K562 (cell line): ENCODE data around the gene F2. TPM values are rescaled to one million over a fixed set of nuclear protein-coding genes. Genes with fewer than 3 reads are reported as not detected.
A peak's percentile ranks its signal among the peaks of the same experiment; 100 is the strongest.

Experiments used
- ATAC-seq: fragments of 200-7000 bp; cut with Tn5 transposase; 3 replicates; pipeline ENCODE4 v1.9.1; 2020; ENCODE audit warnings: moderate library complexity
- BruUV-seq: library from RNA; stranded (reverse); fragments of 400-500 nt; replicated peaks from 2 replicates; lab custom pipeline; 2021; lab: Mats Ljungman, UMichigan
- CTCF ChIA-PET: fragments of 300-600 bp; formaldehyde crosslinking; extraction: SDS; loops from one replicate; lab custom pipeline; 2021; ENCODE audit warnings: low intra/inter-chr PET ratio; lab: Yijun Ruan, JAX
- POLR2A ChIA-PET: fragments of 300-600, 350-650 bp; sonication (Branson Sonifier 250); formaldehyde crosslinking; extraction: SDS; loops from one replicate; lab custom pipeline; 2021; ENCODE audit warnings: antibody characterized with exemption, inconsistent platforms; lab: Yijun Ruan, JAX
- DNase-seq, 4 experiments: peaks; one replicate each; pipeline versions ENCODE4 v3.0.0 to v3.0.0-alpha.2; 2011 to 2018; ENCODE audit warnings: low spot score in 3 of 4, mixed read lengths in 3 of 4; ENCODE audit errors: extremely low read depth in 1 of 4
- FAIRE-seq: peaks from 2 replicates; lab custom pipeline; 2011; peaks lifted over from hg19 to GRCh38; lab: Jason Lieb, UNC
- H2AFZ ChIP-seq: 2 replicates; pipeline ENCODE4 v1.6.0; 2011; ENCODE audit warnings: low read depth, low read length, control low read depth, inconsistent platforms
- H3K27ac ChIP-seq: fragments of 200-600 bp; 3 replicates; pipeline ENCODE4 v1.8.0; 2011; ENCODE audit warnings: low read depth, mild to moderate bottlenecking, control low read depth, inconsistent platforms, low read length, moderate library complexity, mixed read lengths; ENCODE audit errors: extremely low read depth
- H3K27me3 ChIP-seq, 2 experiments: fragments of 300-600 bp in 1 of 2; 2 replicates in 1 of 2; 3 replicates in 1 of 2; pipeline versions ENCODE4 v1.6.0 to v1.8.0; 2011; ENCODE audit warnings: inconsistent platforms in 2 of 2, low read length in 2 of 2, mild to moderate bottlenecking in 1 of 2, mixed read lengths in 1 of 2, moderate library complexity in 1 of 2; ENCODE audit not compliant: control insufficient read depth in 2 of 2, insufficient read depth in 2 of 2
- H3K36me3 ChIP-seq: fragments of 300-600 bp; 3 replicates; pipeline ENCODE4 v1.8.0; 2011; ENCODE audit warnings: mild to moderate bottlenecking, low read length, inconsistent platforms; ENCODE audit not compliant: control insufficient read depth, insufficient read depth
- H3K4me1 ChIP-seq, 2 experiments: fragments of 200-600 bp in 1 of 2; replicated peaks in 1 of 2; 2 replicates in 1 of 2; 3 replicates in 1 of 2; pipeline versions ENCODE4 v1.5.1 to v1.8.0; 2011; ENCODE audit warnings: inconsistent platforms in 2 of 2, low read length in 2 of 2, mild to moderate bottlenecking in 1 of 2, mixed read lengths in 1 of 2, moderate library complexity in 1 of 2; ENCODE audit not compliant: control insufficient read depth in 2 of 2, insufficient read depth in 2 of 2
- H3K4me2 ChIP-seq: 2 replicates; pipeline ENCODE4 v1.6.1; 2011; ENCODE audit warnings: low read length, control low read depth, inconsistent platforms, mixed read lengths; ENCODE audit not compliant: insufficient read depth
- H3K4me3 ChIP-seq: fragments of 200-600 bp; sonication (generic), shearing (Covaris generic); 2 replicates; pipeline ENCODE4 v1.5.1; 2016; ENCODE audit warnings: control low read depth, inconsistent platforms
- H3K79me2 ChIP-seq: fragments of 200-600 bp; 3 replicates; pipeline ENCODE4 v1.8.0; 2011; ENCODE audit warnings: low read length, inconsistent platforms; ENCODE audit not compliant: control insufficient read depth, insufficient read depth
- H3K9ac ChIP-seq, 2 experiments: 2 replicates each; pipeline versions ENCODE4 v1.6.0 to v1.6.1; 2011; ENCODE audit warnings: low read depth in 2 of 2, low read length in 2 of 2, control low read depth in 1 of 2, inconsistent platforms in 1 of 2, mild to moderate bottlenecking in 1 of 2, mixed read lengths in 1 of 2; ENCODE audit not compliant: insufficient read depth in 1 of 2
- H3K9me1 ChIP-seq: one replicate; pipeline ENCODE4 v1.6.0; 2011; ENCODE audit warnings: inconsistent platforms, mild to moderate bottlenecking, low read length, moderate library complexity; ENCODE audit not compliant: control insufficient read depth, insufficient read depth
- H3K9me3 ChIP-seq: replicated peaks from 2 replicates; pipeline ENCODE4 v1.5.1; 2011; ENCODE audit warnings: low read depth, low read length, inconsistent platforms; ENCODE audit not compliant: control insufficient read depth, insufficient read depth
- H4K20me1 ChIP-seq: replicated peaks from 2 replicates; pipeline ENCODE4 v1.6.1; 2011; ENCODE audit warnings: low read length, inconsistent platforms, mixed read lengths; ENCODE audit not compliant: control insufficient read depth, insufficient read depth
- ARHGAP35 ChIP-seq: fragments of 450-650 bp; IDR thresholded peaks from 2 replicates; pipeline ENCODE4 v1.6.1; 2018; ENCODE audit not compliant: partially characterized antibody
- DACH1 ChIP-seq: fragments of 450-650 bp; IDR thresholded peaks from 2 replicates; pipeline ENCODE4 v1.6.1; 2018; ENCODE audit not compliant: partially characterized antibody
- JUNB ChIP-seq: fragments of 450-650 bp; formaldehyde crosslinking; conservative IDR thresholded peaks from 2 replicates; pipeline ENCODE4 v1.4.0; 2020; ENCODE audit warnings: mild to moderate bottlenecking
- LARP7 ChIP-seq: fragments of 450-650 bp; IDR thresholded peaks from 2 replicates; pipeline ENCODE4 v1.6.1; 2016
- NR2C2 ChIP-seq, 2 experiments: fragments of 200-800 bp in 1 of 2; sonication (Bioruptor generic) in 1 of 2; sonication (generic) in 1 of 2; formaldehyde crosslinking in 1 of 2; IDR thresholded peaks; 2 replicates each; pipeline versions ENCODE4 v1.6.1 to v1.8.0; 2016 to 2022; ENCODE audit warnings: mild to moderate bottlenecking in 1 of 2, missing compliant biosample characterization in 1 of 2, missing genetic modification characterization in 1 of 2, missing genetic modification reagents in 1 of 2
- PHB2 ChIP-seq: fragments of 450-650 bp; IDR thresholded peaks from 2 replicates; pipeline ENCODE4 v1.6.1; 2017; ENCODE audit warnings: low read depth
- PHF21A ChIP-seq: fragments of 450-650 bp; IDR thresholded peaks from 2 replicates; pipeline ENCODE4 v1.6.1; 2017; ENCODE audit warnings: low read depth, borderline replicate concordance
- PHF8 ChIP-seq: fragments of 200-600 bp; sonication (generic); IDR thresholded peaks from 2 replicates; pipeline ENCODE4 v1.6.1; 2012; ENCODE audit warnings: mixed run types, mild to moderate bottlenecking, inconsistent platforms, low read length, moderate library complexity, borderline replicate concordance
- RBBP5 ChIP-seq: fragments of 200-600 bp; sonication (generic); IDR thresholded peaks from 2 replicates; pipeline ENCODE4 v1.6.1; 2012; ENCODE audit warnings: borderline replicate concordance, mild to moderate bottlenecking, low read length, control low read depth, inconsistent platforms; ENCODE audit not compliant: insufficient read depth, poor library complexity, severe bottlenecking
- STAT5B ChIP-seq: fragments of 250-450 bp; sonication (Bioruptor Pico); IDR thresholded peaks from 2 replicates; pipeline ENCODE4 v1.8.0; 2021; ENCODE audit warnings: mild to moderate bottlenecking, inconsistent platforms
- YBX1 ChIP-seq: fragments of 450-650 bp; IDR thresholded peaks from 2 replicates; pipeline ENCODE4 v1.7.1; 2016; ENCODE audit warnings: mild to moderate bottlenecking
- ZBTB7A ChIP-seq: IDR thresholded peaks from 2 replicates; pipeline ENCODE4 v1.6.1; 2011; ENCODE audit warnings: low read depth, mild to moderate bottlenecking, low read length, moderate library complexity, borderline replicate concordance; ENCODE audit not compliant: control insufficient read depth
- ZNF23 ChIP-seq: fragments of 250-450 bp; sonication (Bioruptor Pico); IDR thresholded peaks from 2 replicates; pipeline ENCODE4 v1.4.0; 2020; ENCODE audit warnings: mild to moderate bottlenecking
- ZNF347 ChIP-seq: fragments of 450-650 bp; formaldehyde crosslinking; IDR thresholded peaks from 2 replicates; pipeline ENCODE4 v1.4.0; 2020; ENCODE audit warnings: low read depth, mild to moderate bottlenecking, moderate library complexity
- ZNF41 ChIP-seq: fragments of 250-450 bp; sonication (Bioruptor Pico); conservative IDR thresholded peaks from 2 replicates; pipeline ENCODE4 v1.4.0; 2020; ENCODE audit warnings: mild to moderate bottlenecking
- WGBS: fragments of 100-300 bp; shearing (Covaris generic); methylation state at CpG from one replicate; pipeline ENCODE4 v1.1.6; 2016; ENCODE audit warnings: low coverage, mixed read lengths; ENCODE audit not compliant: insufficient coverage; ENCODE audit errors: missing lambda C conversion rate; 5-methylcytosine and 5-hydroxymethylcytosine counted together
- in situ Hi-C: fragments of 300-500 bp; cut with MboI; formaldehyde crosslinking; loops from 4 replicates; pipeline ENCODE4 v1.15.0; 2018; ENCODE audit warnings: inconsistent platforms, mixed read lengths
- intact Hi-C: fragments of 100-400 bp; cut with micrococcal nuclease; formaldehyde crosslinking; loops from 2 replicates; pipeline ENCODE4 v1.14.2; 2022
- polyA plus RNA-seq, 8 experiments: library from polyadenylated mRNA; depleted of rRNA in 4 of 8; stranded (reverse) in 5 of 8; unstranded in 3 of 8; fragments of >200 nt; fragmentation: Nextera tagmentation in 2 of 8; fragmentation: Illumina TruSeq in 1 of 8; extraction: Ambion mirVana in 2 of 8; extraction: Trizol in 1 of 8; gene quantifications; 2 replicates each; pipeline versions ENCODE4 v1.2.1 to v1.2.3, GENCODE V29; 2011 to 2014; ENCODE audit warnings: inconsistent platforms in 1 of 8, missing spikeins in 1 of 8
- total RNA-seq, 7 experiments: library from RNA; depleted of rRNA in 6 of 7; stranded (reverse); fragments of >200 nt in 6 of 7; fragmentation: Illumina TruSeq in 2 of 7; extraction: Trizol in 2 of 7; gene quantifications; 2 replicates each; pipeline versions ENCODE4 v1.2.1 to v1.2.3, GENCODE V29; 2011 to 2021; ENCODE audit warnings: low replicate concordance in 1 of 7
- TF ChIP-seq, protein P1 (sequence below): sonication (generic); formaldehyde crosslinking; IDR thresholded peaks from 2 replicates; pipeline ENCODE4 v1.8.0; 2022; ENCODE audit warnings: missing genetic modification reagents, mild to moderate bottlenecking, borderline replicate concordance
- TF ChIP-seq, protein P2 (sequence below), 2 experiments: fragments of 250-450 bp in 1 of 2; fragments of 450-650 bp in 1 of 2; sonication (Bioruptor Pico) in 1 of 2; IDR thresholded peaks; 2 replicates each; pipeline versions ENCODE4 v1.6.1 to v1.8.0; 2016 to 2021; ENCODE audit warnings: mild to moderate bottlenecking in 2 of 2, moderate library complexity in 2 of 2, missing compliant biosample characterization in 1 of 2, missing genetic modification characterization in 1 of 2
- TF ChIP-seq, protein P3 (sequence below): fragments of 450-650 bp; IDR thresholded peaks from 2 replicates; pipeline ENCODE4 v1.6.1; 2016; ENCODE audit warnings: low read depth, mild to moderate bottlenecking, moderate library complexity
- TF ChIP-seq, protein P4 (sequence below), 2 experiments: fragments of 450-650 bp; conservative IDR thresholded peaks; 2 replicates each; pipeline ENCODE4 v1.6.1; 2017; ENCODE audit warnings: mild to moderate bottlenecking in 2 of 2, moderate library complexity in 2 of 2

Gene F2
- total and polyA plus RNA-seq, 9 of the 15 experiments (the other 6 are each of a cell fraction or from before 2014, with no cell fraction given) = 0.16 TPM; not detected in 8

DNA sequence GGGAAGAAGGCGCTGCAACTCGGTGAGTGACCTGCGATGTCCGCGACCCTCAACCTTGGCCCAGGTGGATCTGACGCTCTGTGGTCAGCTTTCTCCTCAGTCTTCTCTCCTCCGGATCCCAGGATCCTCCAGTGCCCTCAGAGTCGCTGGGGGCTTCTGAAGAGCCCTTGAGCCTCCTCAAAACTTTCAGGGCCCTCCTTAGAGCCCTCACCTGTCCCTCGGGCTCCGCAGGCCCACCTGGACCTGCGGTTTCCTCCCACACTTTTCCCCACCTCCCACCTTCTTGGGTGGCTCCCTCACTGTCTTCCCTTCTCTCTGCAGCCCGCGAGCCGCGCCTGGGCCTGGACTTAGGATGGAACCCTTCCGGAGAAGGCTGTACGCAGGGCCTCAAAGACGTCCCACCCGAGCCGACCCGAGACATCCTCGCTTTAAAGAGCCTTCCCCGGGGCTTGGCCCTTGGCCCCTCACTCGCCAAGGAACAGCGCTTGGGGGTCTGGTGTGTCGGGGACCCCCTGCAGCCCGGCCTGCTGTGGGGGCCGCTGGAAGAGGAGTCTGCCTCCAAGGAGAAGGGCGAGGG lies 17.8 kb upstream of the F2 start:
- Histone ChIP-seq H3K36me3 (peaks cover 50% of the 10 kb centered on the region), H3K27me3 (no peaks in the 10 kb centered on the region), H3K27ac (peak overlapping the region; percentile 99), H3K4me1 (peaks cover 17 to 24% of the 10 kb centered on the region in 2 experiments), H4K20me1 (no peaks in the 10 kb centered on the region), H3K4me2 (peak overlapping the region; percentile 96), H3K9ac (peak overlapping the region; percentile 96 to 98), H3K9me3 (no peaks in the 10 kb centered on the region), H2AFZ (peak overlapping the region; percentile 100), H3K79me2 (peaks cover 47% of the 10 kb centered on the region), H3K4me3 (peak overlapping the region; percentile 93), H3K9me1 (no peaks in the 10 kb centered on the region)
- 1% methylated on average over 29 of the region's 29 CpGs for WGBS
- ChIA-PET CTCF (no interaction called here), POLR2A (interaction anchor here (0.6 to 1.5 kb wide), 10 partner anchors 8 to 153 kb away, joined by 3 to 7 read pairs (median 3); partner anchors contain the start of gene F2)
- BruUV-seq = TSS peak; percentile 76
- DNase-seq = peak in 2 of 4 experiments; percentile 20 to 48
- in situ Hi-C loops (no loop called here), intact Hi-C loops (no loop called here)
- FAIRE-seq = no peak
- ATAC-seq = peak; percentile 8
- TF ChIP-seq NR2C2 (CRISPR knock-in tag; IDR thresholded peaks at IDR 0.05) = no peak
- peak; percentile 87; the same call in 1 of the 2 replicates for TF ChIP-seq NR2C2 (tag; IDR thresholded peaks at IDR 0.05)
- TF ChIP-seq JUNB = no peak
- no peak for TF ChIP-seq ARHGAP35
- no peak for TF ChIP-seq PHB2
- peak; percentile 57; the same call in 1 of the 2 replicates for TF ChIP-seq PHF8
- TF ChIP-seq, protein P1, sequence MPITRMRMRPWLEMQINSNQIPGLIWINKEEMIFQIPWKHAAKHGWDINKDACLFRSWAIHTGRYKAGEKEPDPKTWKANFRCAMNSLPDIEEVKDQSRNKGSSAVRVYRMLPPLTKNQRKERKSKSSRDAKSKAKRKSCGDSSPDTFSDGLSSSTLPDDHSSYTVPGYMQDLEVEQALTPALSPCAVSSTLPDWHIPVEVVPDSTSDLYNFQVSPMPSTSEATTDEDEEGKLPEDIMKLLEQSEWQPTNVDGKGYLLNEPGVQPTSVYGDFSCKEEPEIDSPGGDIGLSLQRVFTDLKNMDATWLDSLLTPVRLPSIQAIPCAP (CRISPR knock-in tag) = no peak
- TF ChIP-seq DACH1 = no peak
- TF ChIP-seq ZNF23 (CRISPR knock-in tag) = no peak
- peak; percentile 29; the same call in 1 of the 2 replicates for TF ChIP-seq ZBTB7A
- no peak for TF ChIP-seq LARP7
- no peak for TF ChIP-seq STAT5B (CRISPR knock-in tag)
- TF ChIP-seq ZNF41 = no peak
- TF ChIP-seq, protein P2, sequence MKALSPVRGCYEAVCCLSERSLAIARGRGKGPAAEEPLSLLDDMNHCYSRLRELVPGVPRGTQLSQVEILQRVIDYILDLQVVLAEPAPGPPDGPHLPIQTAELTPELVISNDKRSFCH (CRISPR knock-in tag; IDR thresholded peaks at IDR 0.05) = no peak
- TF ChIP-seq, protein P2 (tag; IDR thresholded peaks at IDR 0.05) = 0 out of 2 replicates have a peak, but pooled peaks have one; percentile 5
- no peak for TF ChIP-seq PHF21A
- no peak for TF ChIP-seq YBX1
- TF ChIP-seq, protein P3, sequence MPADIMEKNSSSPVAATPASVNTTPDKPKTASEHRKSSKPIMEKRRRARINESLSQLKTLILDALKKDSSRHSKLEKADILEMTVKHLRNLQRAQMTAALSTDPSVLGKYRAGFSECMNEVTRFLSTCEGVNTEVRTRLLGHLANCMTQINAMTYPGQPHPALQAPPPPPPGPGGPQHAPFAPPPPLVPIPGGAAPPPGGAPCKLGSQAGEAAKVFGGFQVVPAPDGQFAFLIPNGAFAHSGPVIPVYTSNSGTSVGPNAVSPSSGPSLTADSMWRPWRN = no peak
- peak; percentile 12 for TF ChIP-seq RBBP5
- TF ChIP-seq ZNF347 (CRISPR knock-in tag) = no peak
- TF ChIP-seq, protein P4, sequence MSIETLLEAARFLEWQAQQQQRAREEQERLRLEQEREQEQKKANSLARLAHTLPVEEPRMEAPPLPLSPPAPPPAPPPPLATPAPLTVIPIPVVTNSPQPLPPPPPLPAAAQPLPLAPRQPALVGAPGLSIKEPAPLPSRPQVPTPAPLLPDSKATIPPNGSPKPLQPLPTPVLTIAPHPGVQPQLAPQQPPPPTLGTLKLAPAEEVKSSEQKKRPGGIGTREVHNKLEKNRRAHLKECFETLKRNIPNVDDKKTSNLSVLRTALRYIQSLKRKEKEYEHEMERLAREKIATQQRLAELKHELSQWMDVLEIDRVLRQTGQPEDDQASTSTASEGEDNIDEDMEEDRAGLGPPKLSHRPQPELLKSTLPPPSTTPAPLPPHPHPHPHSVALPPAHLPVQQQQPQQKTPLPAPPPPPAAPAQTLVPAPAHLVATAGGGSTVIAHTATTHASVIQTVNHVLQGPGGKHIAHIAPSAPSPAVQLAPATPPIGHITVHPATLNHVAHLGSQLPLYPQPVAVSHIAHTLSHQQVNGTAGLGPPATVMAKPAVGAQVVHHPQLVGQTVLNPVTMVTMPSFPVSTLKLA (conservative IDR thresholded peaks at IDR 0.05) = no peak
